ENCODE data around the gene TRPV5. TPM values are rescaled to one million over a fixed set of nuclear protein-coding genes. Genes with fewer than 3 reads are reported as not detected.
"Not testable (repeated sequence)": the region's sequence is repeated elsewhere in the genome, so short reads cannot be mapped to it uniquely, and the experiment has no call there.

Gene TRPV5
- not detected for total RNA-seq

DNA sequence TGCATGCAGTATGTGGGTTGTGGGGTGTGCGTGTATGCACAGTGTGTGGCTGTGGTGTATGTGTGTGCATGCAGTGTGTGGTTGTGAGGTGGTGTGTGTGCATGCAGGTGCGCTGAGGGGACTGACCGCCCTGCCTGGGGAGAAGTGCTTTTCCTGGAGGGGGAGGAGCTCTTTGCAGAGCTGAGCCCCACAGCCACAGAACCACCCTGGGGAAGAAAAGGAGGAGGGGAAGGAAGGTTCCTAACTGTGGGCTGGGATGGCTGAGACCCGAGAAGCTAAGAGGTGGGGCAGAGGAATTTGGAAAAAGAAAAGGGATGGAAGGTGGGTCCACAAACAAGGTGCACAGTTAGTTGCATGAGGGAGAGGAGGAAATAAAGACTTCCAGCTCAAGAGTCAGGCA lies at the start of gene TRPV5:
Gene TRPV5 (minus strand): TSS at position 123 of the 400 bp plus-strand sequence. CDS start 287 bp downstream, outside the sequence.
- intact Hi-C loops (cut with DNase I; ENCODE audit: low total_unique reads): no loop called here
- in situ Hi-C loops (cut with MboI; ENCODE audit: low pct_ligation_motif_present in 1 of 4, low pct_unique_long_range_greater_than_20kb in 1 of 4, low sequenced_read_pairs in 3 of 4): no loop called here

DNA sequence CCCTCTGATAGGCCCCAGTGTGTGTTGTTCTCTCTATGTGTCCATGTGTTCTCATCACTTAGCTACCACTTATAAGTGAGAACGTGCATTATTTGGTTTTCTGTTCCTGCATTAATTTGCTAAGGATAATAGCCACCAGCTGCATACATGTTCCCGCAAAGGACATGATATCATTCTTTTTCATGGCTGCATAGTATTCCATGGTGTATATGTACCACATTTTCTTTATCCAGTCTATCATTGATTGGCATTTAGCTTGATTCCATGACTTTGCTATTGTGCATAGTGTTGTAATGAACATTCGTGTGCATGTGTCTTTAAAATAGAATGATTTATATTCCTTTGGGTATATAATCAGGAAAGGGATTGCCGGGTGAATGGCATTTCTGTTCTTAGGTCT lies 44.9 kb upstream of the TRPV5 start:
- H3K4me1 ChIP-seq; in situ Hi-C loops (cut with MboI; ENCODE audit: low pct_ligation_motif_present in 1 of 4, low pct_unique_long_range_greater_than_20kb in 1 of 4, low sequenced_read_pairs in 3 of 4); DNase-seq; intact Hi-C loops (cut with DNase I; ENCODE audit: low total_unique reads); H3K36me3 ChIP-seq; H3K27me3 ChIP-seq; H3K27ac ChIP-seq; H3K9me3 ChIP-seq; H3K4me3 ChIP-seq: not testable (repeated sequence)
- 85 to 90% methylated on average over 3 to 4 of the region's 4 CpGs for WGBS, 2 donors (ENCODE audit: low coverage in 1 of 2)

More for the DNA sequence above, at the start of gene TRPV5:
- H3K4me3 ChIP-seq: no peak within 1 kb of the TSS
- H3K4me1 ChIP-seq: no peaks in the 10 kb centered on the region
- H3K9me3 ChIP-seq: no peaks in the 10 kb centered on the region
- TF ChIP-seq EP300 (IDR thresholded peaks at IDR 0.05; ENCODE audit: low read depth): no peak
- TF ChIP-seq, protein P1, sequence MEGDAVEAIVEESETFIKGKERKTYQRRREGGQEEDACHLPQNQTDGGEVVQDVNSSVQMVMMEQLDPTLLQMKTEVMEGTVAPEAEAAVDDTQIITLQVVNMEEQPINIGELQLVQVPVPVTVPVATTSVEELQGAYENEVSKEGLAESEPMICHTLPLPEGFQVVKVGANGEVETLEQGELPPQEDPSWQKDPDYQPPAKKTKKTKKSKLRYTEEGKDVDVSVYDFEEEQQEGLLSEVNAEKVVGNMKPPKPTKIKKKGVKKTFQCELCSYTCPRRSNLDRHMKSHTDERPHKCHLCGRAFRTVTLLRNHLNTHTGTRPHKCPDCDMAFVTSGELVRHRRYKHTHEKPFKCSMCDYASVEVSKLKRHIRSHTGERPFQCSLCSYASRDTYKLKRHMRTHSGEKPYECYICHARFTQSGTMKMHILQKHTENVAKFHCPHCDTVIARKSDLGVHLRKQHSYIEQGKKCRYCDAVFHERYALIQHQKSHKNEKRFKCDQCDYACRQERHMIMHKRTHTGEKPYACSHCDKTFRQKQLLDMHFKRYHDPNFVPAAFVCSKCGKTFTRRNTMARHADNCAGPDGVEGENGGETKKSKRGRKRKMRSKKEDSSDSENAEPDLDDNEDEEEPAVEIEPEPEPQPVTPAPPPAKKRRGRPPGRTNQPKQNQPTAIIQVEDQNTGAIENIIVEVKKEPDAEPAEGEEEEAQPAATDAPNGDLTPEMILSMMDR (IDR thresholded peaks at IDR 0.05): no peak
- TF ChIP-seq POLR2A (IDR thresholded peaks at IDR 0.05): no peak
- no peak for TF ChIP-seq POLR2AphosphoS5 (IDR thresholded peaks at IDR 0.05)
- H3K27ac ChIP-seq: no peak within 1 kb of the TSS
- no peaks in the 10 kb centered on the region for H3K36me3 ChIP-seq
- no peaks in the 10 kb centered on the region for H3K27me3 ChIP-seq
- no peak for DNase-seq
- 50 to 73% methylated on average over 1 to 4 of the region's 4 CpGs for WGBS, 2 donors (ENCODE audit: low coverage in 1 of 2)

DNA sequence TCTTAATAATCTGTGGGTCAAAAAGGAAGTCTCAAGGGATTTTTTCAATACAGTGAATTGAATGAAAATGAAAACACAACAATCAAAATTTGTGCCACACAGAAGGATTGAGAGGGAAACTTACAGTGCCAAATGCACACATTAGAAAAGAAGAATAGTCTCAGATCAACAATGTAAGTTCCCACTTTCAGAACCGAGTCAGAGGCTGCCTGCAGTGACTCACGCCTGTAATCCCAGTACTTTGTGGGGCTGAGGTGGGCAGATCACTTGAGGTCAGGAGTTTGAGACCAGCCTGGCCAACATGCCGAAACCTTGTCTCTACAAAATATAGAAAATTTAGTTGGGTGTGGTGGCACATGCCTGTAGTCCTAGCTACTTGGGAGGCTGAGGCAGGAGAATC lies 41.1 kb upstream of the TRPV5 start:
- no peaks in the 10 kb centered on the region for H3K27me3 ChIP-seq
- peaks cover 0 to 5% of the 10 kb centered on the region in 2 donors for H3K9me3 ChIP-seq
- 71 to 81% methylated on average over 3 of the region's 3 CpGs for WGBS, 2 donors (ENCODE audit: low coverage in 1 of 2)
- in situ Hi-C loops (cut with MboI; ENCODE audit: low pct_ligation_motif_present in 1 of 4, low pct_unique_long_range_greater_than_20kb in 1 of 4, low sequenced_read_pairs in 3 of 4): no loop called here
- no peaks in the 10 kb centered on the region for H3K36me3 ChIP-seq
- no peak for DNase-seq
- no peak overlapping the region for H3K27ac ChIP-seq
- no peak overlapping the region for H3K4me3 ChIP-seq
- TF ChIP-seq POLR2AphosphoS5 (IDR thresholded peaks at IDR 0.05): no peak
- TF ChIP-seq, protein P1 (IDR thresholded peaks at IDR 0.05): no peak
- TF ChIP-seq EP300 (IDR thresholded peaks at IDR 0.05; ENCODE audit: low read depth): no peak
- TF ChIP-seq POLR2A (IDR thresholded peaks at IDR 0.05): no peak
- H3K4me1 ChIP-seq: no peaks in the 10 kb centered on the region
- intact Hi-C loops (cut with DNase I; ENCODE audit: low total_unique reads): no loop called here

DNA sequence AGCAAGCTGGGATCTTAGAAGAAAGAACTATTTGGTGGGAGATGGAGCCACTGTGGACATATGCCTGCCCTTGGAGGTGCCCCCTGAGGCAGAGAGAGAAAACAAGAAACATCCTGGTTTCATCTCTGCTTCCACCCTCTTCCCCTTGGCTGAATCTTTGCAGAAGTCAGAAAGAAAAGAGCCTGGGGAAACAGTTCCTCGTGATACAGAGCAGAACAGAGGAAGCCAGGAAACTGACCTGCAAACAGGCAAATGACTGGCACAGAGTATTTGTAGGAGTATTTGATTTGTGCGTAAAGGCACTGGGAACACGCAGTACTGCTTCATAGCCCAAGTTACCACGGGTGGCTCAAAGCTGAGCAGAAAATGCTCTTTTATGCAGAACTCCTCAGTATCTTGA lies 35.6 kb upstream of the TRPV5 start:
- no peak for TF ChIP-seq POLR2A (IDR thresholded peaks at IDR 0.05)
- TF ChIP-seq POLR2AphosphoS5 (IDR thresholded peaks at IDR 0.05): no peak
- no peak for TF ChIP-seq EP300 (IDR thresholded peaks at IDR 0.05; ENCODE audit: low read depth)
- TF ChIP-seq, protein P1 (IDR thresholded peaks at IDR 0.05): no peak
- H3K27ac ChIP-seq: no peak overlapping the region
- 35 to 62% methylated on average over 3 to 4 of the region's 4 CpGs for WGBS, 2 donors (ENCODE audit: low coverage in 1 of 2)
- no peaks in the 10 kb centered on the region for H3K4me1 ChIP-seq
- in situ Hi-C loops (cut with MboI; ENCODE audit: low pct_ligation_motif_present in 1 of 4, low pct_unique_long_range_greater_than_20kb in 1 of 4, low sequenced_read_pairs in 3 of 4) (no loop called here), intact Hi-C loops (cut with DNase I; ENCODE audit: low total_unique reads) (no loop called here)
- no peak overlapping the region for H3K4me3 ChIP-seq
- peaks cover 7% of the 10 kb centered on the region for H3K27me3 ChIP-seq
- H3K9me3 ChIP-seq: no peaks in the 10 kb centered on the region
- DNase-seq: no peak
- H3K36me3 ChIP-seq: no peaks in the 10 kb centered on the region

DNA sequence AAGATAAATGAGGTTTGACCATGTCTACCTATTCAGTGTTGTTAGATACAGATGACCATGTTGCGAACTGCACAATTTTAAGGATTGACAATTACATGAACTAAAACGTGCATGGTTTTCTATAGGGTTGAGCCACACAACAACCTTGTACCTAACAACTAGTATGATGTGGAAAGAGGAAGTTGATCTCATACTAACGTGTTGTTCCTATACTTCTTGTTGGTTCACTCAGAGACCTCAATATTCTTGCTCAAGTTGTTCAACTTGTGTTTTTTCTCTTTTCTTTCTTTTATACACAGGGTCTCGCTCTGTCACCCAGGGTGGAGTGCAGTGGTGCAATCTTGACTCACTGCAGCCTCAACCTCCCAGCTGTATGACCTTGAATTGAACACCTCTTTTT lies 34.7 kb upstream of the TRPV5 start:
- intact Hi-C loops (cut with DNase I; ENCODE audit: low total_unique reads) (no loop called here), in situ Hi-C loops (cut with MboI; ENCODE audit: low pct_ligation_motif_present in 1 of 4, low pct_unique_long_range_greater_than_20kb in 1 of 4, low sequenced_read_pairs in 3 of 4) (no loop called here)
- TF ChIP-seq, protein P1 (IDR thresholded peaks at IDR 0.05): no peak
- TF ChIP-seq POLR2AphosphoS5 (IDR thresholded peaks at IDR 0.05) (no peak), POLR2A (IDR thresholded peaks at IDR 0.05) (no peak), EP300 (IDR thresholded peaks at IDR 0.05; ENCODE audit: low read depth) (no peak)
- Histone ChIP-seq H3K27me3 (peaks cover 13% of the 10 kb centered on the region), H3K9me3 (no peaks in the 10 kb centered on the region), H3K36me3 (no peaks in the 10 kb centered on the region), H3K27ac (no peak overlapping the region), H3K4me3 (no peak overlapping the region), H3K4me1 (no peaks in the 10 kb centered on the region)
- 68 to 91% methylated on average over 3 to 4 of the region's 4 CpGs for WGBS, 2 donors (ENCODE audit: low coverage in 1 of 2)
- no peak for DNase-seq

Measured in transverse colon (tissue), 4 donors.